ENCODE results near the gene ORAI2. TPM values are rescaled to one million over a fixed set of nuclear protein-coding genes. Genes with fewer than 3 reads are reported as not detected.

The ORAI2 gene
- total and polyA plus RNA-seq, 2 of the 8 experiments (the other 6 are each of a cell fraction or from before 2014, with no cell fraction given) = 20.7 to 35.2 TPM

DNA sequence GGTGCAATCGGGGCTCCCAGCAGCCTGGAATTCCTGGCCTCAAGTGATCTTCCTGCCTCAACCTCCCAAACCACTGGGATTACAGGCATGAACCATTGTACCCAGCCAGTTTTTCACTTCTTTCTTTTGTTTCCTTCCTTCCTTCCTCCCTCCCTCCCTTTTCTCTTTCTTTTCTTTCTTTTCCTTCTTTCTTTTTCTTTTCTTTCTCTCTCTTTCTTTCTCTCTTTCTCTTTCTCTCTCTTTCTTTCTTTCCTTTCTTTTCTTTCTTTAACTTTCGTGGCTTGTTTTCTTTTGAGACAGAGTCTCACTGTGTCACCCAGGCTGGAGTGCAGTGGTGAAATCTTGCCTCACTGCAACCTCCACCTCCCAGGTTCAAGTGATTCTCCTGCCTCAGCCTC, 12.3 kb downstream of the ORAI2 start:
- Histone ChIP-seq H3K23ac (ENCODE audit: insufficient read length) (no peak overlapping the region), H4K5ac (ENCODE audit: insufficient read length, low read depth, low read length) (no peak overlapping the region), H3K79me1 (ENCODE audit: low read depth, low read length) (no peaks in the 10 kb centered on the region), H3K4me2 (ENCODE audit: insufficient read depth in 1 of 2, low read depth in 2 of 2, low read length in 2 of 2) (no peak overlapping the region), H3K9me3 (ENCODE audit: insufficient read depth in 2 of 2, low read depth in 1 of 2, low read length in 1 of 2) (no peaks in the 10 kb centered on the region), H3K56ac (replicated peaks; ENCODE audit: insufficient read length, low read depth, low read length) (no peak overlapping the region), H3K4me1 (replicated peaks in 1 of 4; ENCODE audit: control insufficient read depth in 3 of 4, insufficient read depth in 4 of 4, low read length in 3 of 4) (peaks cover 0 to 9% (median 0%) of the 10 kb centered on the region in 4 experiments; a peak in 2 of 7 replicates), H2BK120ac (replicated peaks; ENCODE audit: low read depth, low read length) (no peak overlapping the region), H2BK12ac (ENCODE audit: low read depth, low read length) (no peak overlapping the region), H4K91ac (replicated peaks; ENCODE audit: insufficient read length, low read length) (no peak overlapping the region), H2BK5ac (ENCODE audit: low read depth, low read length) (no peak overlapping the region), H3K4me3 (ENCODE audit: extremely low read depth in 1 of 4, insufficient read depth in 2 of 4, low read depth in 3 of 4, low read length in 4 of 4) (no peak overlapping the region), H2AFZ (ENCODE audit: low read length) (no peak overlapping the region), H3K4ac (replicated peaks; ENCODE audit: insufficient read length, low read depth, low read length) (no peak overlapping the region), H3K27me3 (replicated peaks in 1 of 4; ENCODE audit: control insufficient read depth in 3 of 4, extremely low read depth in 1 of 4, insufficient read depth in 3 of 4, low read length in 3 of 4) (no peaks in the 10 kb centered on the region), H3K23me2 (ENCODE audit: low read depth, low read length) (no peaks in the 10 kb centered on the region), H4K20me1 (replicated peaks in 1 of 2; ENCODE audit: control insufficient read depth in 1 of 2, insufficient read depth in 2 of 2, low read length in 2 of 2) (peaks cover 0 to 3% of the 10 kb centered on the region in 2 experiments), H3K79me2 (ENCODE audit: control insufficient read depth in 1 of 2, insufficient read depth in 2 of 2, low read length in 2 of 2) (no peaks in the 10 kb centered on the region), H4K8ac (ENCODE audit: extremely low read depth, insufficient read depth, low read length) (no peak overlapping the region), H3K18ac (ENCODE audit: extremely low read depth, low read length) (no peak overlapping the region), H3K27ac (ENCODE audit: low read depth, low read length) (no peak overlapping the region), H2BK15ac (ENCODE audit: low read length) (no peak overlapping the region), H3K9ac (replicated peaks in 1 of 4; ENCODE audit: extremely low read depth in 1 of 4, low read depth in 3 of 4, low read length in 3 of 4) (no peak overlapping the region), H2AK5ac (ENCODE audit: low read depth, low read length) (no peak overlapping the region), H2BK20ac (ENCODE audit: low read length) (no peak overlapping the region), H3K36me3 (ENCODE audit: control insufficient read depth in 2 of 4, insufficient read depth in 4 of 4, low read length in 3 of 4) (peaks cover 2 to 17% (median 6%) of the 10 kb centered on the region in 4 experiments; a peak in 5 of 8 replicates), H3K14ac (ENCODE audit: insufficient read length) (no peak overlapping the region)
- ChIA-PET CTCF (ENCODE audit: partially characterized antibody) (interaction anchor here (1.0 to 1.7 kb wide), 2 partner anchors 11 to 33 kb away, joined by 4 read pairs; no protein-coding TSS in a partner anchor), POLR2A (ENCODE audit: partially characterized antibody) (interaction anchor here (2.9 kb wide), 1 partner anchor 10 kb away, joined by 16 read pairs; no protein-coding TSS in a partner anchor)
- FAIRE-seq (no peak), DNase-seq (ENCODE audit: low read depth in 1 of 2, low spot score in 2 of 2) (no peak)
- WGBS, 2 experiments (ENCODE audit: extremely low coverage in 1 of 2, insufficient coverage in 1 of 2, insufficient read length in 1 of 2, insufficient replicate concordance in 2 of 2, low coverage in 1 of 2, low lambda C conversion rate in 2 of 2, missing lambda C conversion rate in 1 of 2) = 68% methylated on average over 2 of the region's 2 CpGs; no CpG with 5 or more reads in 1 of the 2 experiments
- no peak for TF ChIP-seq CHD2 (IDR thresholded peaks at IDR 0.05; ENCODE audit: low read length)
- TF ChIP-seq GTF2F1 (IDR thresholded peaks at IDR 0.05; ENCODE audit: borderline replicate concordance, low read depth, low read length) = no peak
- no peak for TF ChIP-seq RFX5 (IDR thresholded peaks at IDR 0.05; ENCODE audit: borderline replicate concordance, low read depth, low read length)
- no peak for TF ChIP-seq POLR2A (IDR thresholded peaks at IDR 0.05; ENCODE audit: control extremely low read depth in 1 of 2, low read depth in 2 of 2, low read length in 2 of 2)
- no peak for TF ChIP-seq BACH1 (IDR thresholded peaks at IDR 0.05; ENCODE audit: low read length)
- TF ChIP-seq TAF1 (IDR thresholded peaks at IDR 0.05; ENCODE audit: low read depth, low read length) = no peak
- TF ChIP-seq NRF1 (IDR thresholded peaks at IDR 0.05; ENCODE audit: low read depth, low read length) = no peak
- TF ChIP-seq, protein P1, sequence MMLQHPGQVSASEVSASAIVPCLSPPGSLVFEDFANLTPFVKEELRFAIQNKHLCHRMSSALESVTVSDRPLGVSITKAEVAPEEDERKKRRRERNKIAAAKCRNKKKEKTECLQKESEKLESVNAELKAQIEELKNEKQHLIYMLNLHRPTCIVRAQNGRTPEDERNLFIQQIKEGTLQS (IDR thresholded peaks at IDR 0.05; ENCODE audit: insufficient read depth, low read depth, low read length) = no peak
- TF ChIP-seq SP1 (IDR thresholded peaks at IDR 0.05; ENCODE audit: low read depth, low read length) = no peak
- TF ChIP-seq SIX5 (IDR thresholded peaks at IDR 0.05; ENCODE audit: low read depth, low read length) = no peak
- TF ChIP-seq, protein P2, sequence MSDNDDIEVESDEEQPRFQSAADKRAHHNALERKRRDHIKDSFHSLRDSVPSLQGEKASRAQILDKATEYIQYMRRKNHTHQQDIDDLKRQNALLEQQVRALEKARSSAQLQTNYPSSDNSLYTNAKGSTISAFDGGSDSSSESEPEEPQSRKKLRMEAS (IDR thresholded peaks at IDR 0.05) = no peak
- TF ChIP-seq MAFK (IDR thresholded peaks at IDR 0.05; ENCODE audit: low read depth, low read length) = no peak
- TF ChIP-seq PHF8 (conservative IDR thresholded peaks at IDR 0.05; ENCODE audit: low read depth, low read length) = no peak
- TF ChIP-seq YY1 (IDR thresholded peaks at IDR 0.05; ENCODE audit: low read depth, low read length) = no peak
- TF ChIP-seq HDAC6 (IDR thresholded peaks at IDR 0.05; ENCODE audit: low read depth, low read length) = no peak
- TF ChIP-seq POLR2AphosphoS5 (IDR thresholded peaks at IDR 0.05; ENCODE audit: low read depth, low read length) = no peak
